SK-N-SH treated with all-trans-retinoic acid at 6 μM for 48 hours (cell line): ENCODE measurements around the gene MLX.

Source experiments
- ATAC-seq: fragments of 200-7000 bp; cut with Tn5 transposase; 3 replicates; pipeline ENCODE4 v1.9.1; 2020; ENCODE audit warnings: mild to moderate bottlenecking, moderate library complexity
- ARNTL ChIP-seq: fragments of 450-650 bp; formaldehyde crosslinking; IDR thresholded peaks from 2 replicates; pipeline ENCODE4 v1.5.0; 2020; ENCODE audit warnings: low read depth, mild to moderate bottlenecking, moderate library complexity, borderline replicate concordance
- BACH2 ChIP-seq: fragments of 250-450 bp; sonication (Bioruptor Pico); IDR thresholded peaks from 2 replicates; pipeline ENCODE4 v1.9.0; 2021; ENCODE audit warnings: mild to moderate bottlenecking, borderline replicate concordance
- CSDC2 ChIP-seq: fragments of 250-450 bp; sonication (Bioruptor Pico); IDR thresholded peaks from 2 replicates; pipeline ENCODE4 v1.5.0; 2020; ENCODE audit warnings: mild to moderate bottlenecking, moderate library complexity
- CSRNP3 ChIP-seq: fragments of 250-450 bp; sonication (Bioruptor Pico); IDR thresholded peaks from 2 replicates; pipeline ENCODE4 v1.5.1; 2021; ENCODE audit warnings: mild to moderate bottlenecking, moderate library complexity
- ESRRG ChIP-seq: fragments of 250-450 bp; sonication (Bioruptor Pico); IDR thresholded peaks from 2 replicates; pipeline ENCODE4 v1.6.1; 2021; ENCODE audit warnings: mild to moderate bottlenecking
- GLIS3 ChIP-seq: fragments of 250-450 bp; sonication (Bioruptor Pico); IDR thresholded peaks from 2 replicates; pipeline ENCODE4 v1.5.0; 2020; ENCODE audit warnings: mild to moderate bottlenecking, moderate library complexity
- ISL1 ChIP-seq: fragments of 250-450 bp; sonication (Bioruptor Pico); IDR thresholded peaks from 2 replicates; pipeline ENCODE4 v2.1.2; 2022; ENCODE audit warnings: mild to moderate bottlenecking, moderate library complexity
- PATZ1 ChIP-seq: fragments of 250-450 bp; sonication (Bioruptor Pico); IDR thresholded peaks from 2 replicates; pipeline ENCODE4 v1.8.0; 2020; ENCODE audit warnings: mild to moderate bottlenecking, moderate library complexity, borderline replicate concordance
- SNAI2 ChIP-seq: fragments of 250-450 bp; sonication (Bioruptor Pico); IDR thresholded peaks from 2 replicates; pipeline ENCODE4 v1.5.0; 2020; ENCODE audit warnings: mild to moderate bottlenecking, moderate library complexity
- TCF4 ChIP-seq: fragments of 250-450 bp; sonication (Bioruptor Pico); IDR thresholded peaks from 2 replicates; pipeline ENCODE4 v1.8.0; 2021; ENCODE audit warnings: mild to moderate bottlenecking, moderate library complexity, borderline replicate concordance
- TSHZ2 ChIP-seq: fragments of 250-450 bp; sonication (Bioruptor Pico); IDR thresholded peaks from 2 replicates; pipeline ENCODE4 v1.5.0; 2020; ENCODE audit warnings: mild to moderate bottlenecking, moderate library complexity
- ZC3H10 ChIP-seq: fragments of 250-450 bp; sonication (Bioruptor Pico); IDR thresholded peaks from 2 replicates; pipeline ENCODE4 v1.5.1; 2021; ENCODE audit warnings: mild to moderate bottlenecking, moderate library complexity
- ZFP3 ChIP-seq: fragments of 250-450 bp; sonication (Bioruptor Pico); IDR thresholded peaks from 2 replicates; pipeline ENCODE4 v1.5.0; 2020; ENCODE audit warnings: mild to moderate bottlenecking, moderate library complexity
- ZFP30 ChIP-seq: fragments of 450-650 bp; formaldehyde crosslinking; IDR thresholded peaks from 2 replicates; pipeline ENCODE4 v1.5.0; 2022; ENCODE audit warnings: mild to moderate bottlenecking, moderate library complexity
- ZNF565 ChIP-seq: fragments of 450-650 bp; formaldehyde crosslinking; conservative IDR thresholded peaks from 2 replicates; pipeline ENCODE4 v1.5.0; 2020; ENCODE audit warnings: low read depth, mild to moderate bottlenecking, moderate library complexity
- ZNF70 ChIP-seq: fragments of 450-650 bp; formaldehyde crosslinking; IDR thresholded peaks from 2 replicates; pipeline ENCODE4 v1.5.0; 2020; ENCODE audit warnings: mild to moderate bottlenecking, moderate library complexity
- ZNF8 ChIP-seq: fragments of 450-650 bp; formaldehyde crosslinking; IDR thresholded peaks from 2 replicates; pipeline ENCODE4 v1.5.0; 2020; ENCODE audit warnings: mild to moderate bottlenecking, moderate library complexity

The MLX gene

GRCh38 chr17:42566883-42567573 lies at the start of gene MLX:
MLX (plus strand) TSS chr17:42567100; CDS start chr17:42567125, 25 bp downstream.
- peak; percentile 78 for ATAC-seq
- TF ChIP-seq ZNF565: no peak
- TF ChIP-seq ESRRG (CRISPR knock-in tag): no peak
- TF ChIP-seq ZC3H10 (CRISPR knock-in tag): no peak
- no peak for TF ChIP-seq ZFP30 (CRISPR knock-in tag)
- TF ChIP-seq ARNTL (CRISPR knock-in tag): no peak
- no peak for TF ChIP-seq BACH2
- TF ChIP-seq CSRNP3 (CRISPR knock-in tag): no peak
- no peak for TF ChIP-seq TSHZ2 (CRISPR knock-in tag)
- no peak for TF ChIP-seq ZNF8 (CRISPR knock-in tag)
- no peak for TF ChIP-seq SNAI2 (CRISPR knock-in tag)
- TF ChIP-seq TCF4: no peak
- TF ChIP-seq GLIS3 (CRISPR knock-in tag): no peak
- TF ChIP-seq ISL1 (CRISPR knock-in tag): no peak
- no peak for TF ChIP-seq CSDC2 (CRISPR knock-in tag)
- no peak for TF ChIP-seq ZFP3 (CRISPR knock-in tag)

- TF ChIP-seq PATZ1 (CRISPR knock-in tag) (peak; percentile 48; the same call in 1 of the 2 replicates), ZNF565 (no peak)
- TF ChIP-seq, all 23 proteins: peak for 1
- peak; percentile 80 for ATAC-seq
Observed at GRCh38 chr17:42517516-42517915, 49.4 kb upstream of the MLX start.

GRCh38 chr17:42518046-42518754 lies 48.7 kb upstream of the MLX start:
- ATAC-seq: peak; percentile 36
- TF ChIP-seq SNAI2 (CRISPR knock-in tag) (no peak), TCF4 (no peak), ARNTL (CRISPR knock-in tag) (no peak)

- ATAC-seq: no peak
- no peak for TF ChIP-seq ZFP3 (CRISPR knock-in tag)
- no peak for TF ChIP-seq ZNF70 (CRISPR knock-in tag)
- no peak for TF ChIP-seq TSHZ2 (CRISPR knock-in tag)
Observed at GRCh38 chr17:42518755-42519545, 48.0 kb upstream of the MLX start.
